Measurements from ENCODE around the gene MRPL53. TPM values are rescaled to one million over a fixed set of nuclear protein-coding genes. Genes with fewer than 3 reads are reported as not detected.

The MRPL53 gene
- polyA plus RNA-seq, 3 donors = 48.6 to 133 (median 106) TPM

DNA sequence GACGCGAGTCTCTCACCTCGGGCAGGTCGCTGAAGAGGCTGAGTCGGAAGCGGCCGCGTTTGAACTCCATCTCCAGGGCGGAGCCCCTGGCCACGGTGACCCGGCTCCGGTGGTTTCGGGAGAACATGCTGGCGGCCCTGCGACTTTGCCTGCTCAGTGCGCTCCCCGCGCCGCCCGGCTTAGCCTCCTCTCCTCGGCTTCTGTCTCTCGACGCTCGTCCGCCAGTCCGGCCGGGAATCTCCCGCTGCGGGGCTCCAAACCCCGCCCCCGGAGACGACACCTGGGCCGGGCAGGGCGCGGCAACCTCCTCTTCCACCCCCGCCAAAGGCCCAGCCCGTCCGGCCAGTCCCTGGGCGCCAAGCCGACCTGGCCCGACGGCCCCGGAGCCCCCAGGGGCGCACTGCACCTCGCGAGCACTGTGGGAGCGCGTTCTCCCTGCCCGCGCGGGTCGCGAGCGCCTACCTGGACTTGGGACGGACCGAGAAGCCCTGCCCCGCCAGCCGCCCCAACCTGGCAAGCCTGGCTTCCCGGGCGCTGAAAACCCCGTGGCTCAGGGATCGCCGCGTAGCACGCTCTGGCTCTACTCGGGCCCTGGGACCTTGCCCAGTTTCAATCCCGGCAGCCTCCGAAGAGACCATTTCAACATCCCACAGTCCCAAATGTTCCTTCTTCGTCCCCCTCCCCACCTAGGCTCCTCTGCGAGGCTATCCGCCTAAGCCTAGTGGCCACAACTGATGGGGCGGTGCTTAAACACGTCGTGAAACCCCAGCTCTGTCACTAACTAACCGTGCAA is 30.6 kb downstream of the MRPL53 start, which contains the start of gene RTKN:
Gene RTKN, minus strand, starts transcription at position 248 of the 793 bp plus-strand sequence. Its CDS starts 121 bp downstream, at position 127.
- Mint-ChIP-seq H3K27ac (no peak within 1 kb of the TSS), H3K4me3 (peak within 1 kb of the TSS; percentile 69 to 92), H3K27me3 (ENCODE audit: low read depth in 3 of 3) (peaks cover 42 to 69% (median 52%) of the 10 kb centered on the region in 3 donors), H3K36me3 (peaks cover 4 to 5% of the 10 kb centered on the region in 2 donors), H3K4me1 (peaks cover 34% of the 10 kb centered on the region), H3K9me3 (peaks cover 0 to 9% (median 6%) of the 10 kb centered on the region in 7 donors)
- Histone ChIP-seq H3K27ac (ENCODE audit: low read depth in 1 of 2, low read length in 2 of 2) (no peak within 1 kb of the TSS), H3K27me3 (ENCODE audit: control insufficient read depth in 2 of 2, insufficient read depth in 2 of 2, low read length in 2 of 2) (peaks cover 28 to 59% of the 10 kb centered on the region in 2 donors), H2AFZ (ENCODE audit: insufficient read depth, low read depth, low read length, poor library complexity, severe bottlenecking) (peak within 1 kb of the TSS; percentile 79), H3K36me3 (replicated peaks in 1 of 2; ENCODE audit: control insufficient read depth in 1 of 2, insufficient read depth in 2 of 2, low read length in 2 of 2) (no peaks in the 10 kb centered on the region), H4K20me1 (ENCODE audit: insufficient read depth, low read length) (no peaks in the 10 kb centered on the region), H3K4me1 (ENCODE audit: control insufficient read depth in 1 of 2, insufficient read depth in 2 of 2, low read length in 2 of 2) (peaks cover 30 to 33% of the 10 kb centered on the region in 2 donors), H3K4me3 (replicated peaks in 1 of 3; ENCODE audit: low read depth in 2 of 3, low read length in 3 of 3) (peak within 1 kb of the TSS in 1 of 3 experiments; percentile 69), H3K9me3 (replicated peaks in 1 of 2; ENCODE audit: control insufficient read depth in 1 of 2, insufficient read depth in 1 of 2, low read length in 2 of 2) (peaks cover 0 to 19% of the 10 kb centered on the region in 2 donors), H3K4me2 (replicated peaks; ENCODE audit: extremely low read depth, low read length, poor library complexity, severe bottlenecking) (peak within 1 kb of the TSS; percentile 75), H3K9ac (ENCODE audit: insufficient read depth, low read length, poor library complexity, severe bottlenecking) (peak within 1 kb of the TSS; percentile 29), H3K79me2 (ENCODE audit: insufficient read depth, low read length) (no peaks in the 10 kb centered on the region)
- intact Hi-C loops (cut with micrococcal nuclease) = no loop called here
- DNase-seq = no peak
- TF ChIP-seq CTCF (IDR thresholded peaks at IDR 0.05) = no peak
- 9% methylated on average over 66 of the region's 75 CpGs for WGBS (ENCODE audit: insufficient coverage)

- no peak for TF ChIP-seq CTCF (IDR thresholded peaks at IDR 0.05)
- no peaks in the 10 kb centered on the region for H3K36me3 ChIP-seq (replicated peaks in 1 of 2; ENCODE audit: control insufficient read depth in 1 of 2, insufficient read depth in 2 of 2, low read length in 2 of 2)
- peaks cover 0 to 19% of the 10 kb centered on the region in 2 donors for H3K9me3 ChIP-seq (replicated peaks in 1 of 2; ENCODE audit: control insufficient read depth in 1 of 2, insufficient read depth in 1 of 2, low read length in 2 of 2)
- H3K36me3 Mint-ChIP-seq = peaks cover 4 to 5% of the 10 kb centered on the region in 2 donors
- peaks cover 0 to 9% (median 6%) of the 10 kb centered on the region in 7 donors for H3K9me3 Mint-ChIP-seq
- no peaks in the 10 kb centered on the region for H3K79me2 ChIP-seq (ENCODE audit: insufficient read depth, low read length)
- peak overlapping the region; percentile 79 for H2AFZ ChIP-seq (ENCODE audit: insufficient read depth, low read depth, low read length, poor library complexity, severe bottlenecking)
- H3K9ac ChIP-seq (ENCODE audit: insufficient read depth, low read length, poor library complexity, severe bottlenecking) = no peak overlapping the region
- H3K4me2 ChIP-seq (replicated peaks; ENCODE audit: extremely low read depth, low read length, poor library complexity, severe bottlenecking) = peak overlapping the region; percentile 75
- peaks cover 32 to 33% of the 10 kb centered on the region in 2 donors for H3K4me1 ChIP-seq (ENCODE audit: control insufficient read depth in 1 of 2, insufficient read depth in 2 of 2, low read length in 2 of 2)
- intact Hi-C loops (cut with micrococcal nuclease) = no loop called here
- H3K4me3 ChIP-seq (replicated peaks in 1 of 3; ENCODE audit: low read depth in 2 of 3, low read length in 3 of 3) = peak overlapping the region in 1 of 3 experiments; percentile 69
- H4K20me1 ChIP-seq (ENCODE audit: insufficient read depth, low read length) = no peaks in the 10 kb centered on the region
- peak overlapping the region; percentile 69 to 92 for H3K4me3 Mint-ChIP-seq
- WGBS (ENCODE audit: insufficient coverage) = 49% methylated on average over 33 of the region's 33 CpGs
- no peak overlapping the region for H3K27ac Mint-ChIP-seq
- no peak overlapping the region for H3K27ac ChIP-seq (ENCODE audit: low read depth in 1 of 2, low read length in 2 of 2)
- peaks cover 28 to 59% of the 10 kb centered on the region in 2 donors for H3K27me3 ChIP-seq (ENCODE audit: control insufficient read depth in 2 of 2, insufficient read depth in 2 of 2, low read length in 2 of 2)
- DNase-seq = no peak
- peaks cover 36% of the 10 kb centered on the region for H3K4me1 Mint-ChIP-seq
- H3K27me3 Mint-ChIP-seq (ENCODE audit: low read depth in 3 of 3) = peaks cover 39 to 65% (median 51%) of the 10 kb centered on the region in 3 donors
Measured at GRCh38 chr2:74441170-74441689, 31.2 kb downstream of the MRPL53 start.

Data from CD14-positive monocyte (primary cell).